DND-41 (cell line): ENCODE measurements around the gene KCNN3.
A peak's percentile ranks its signal among the peaks of the same experiment; 100 is the strongest.

Experiments used
- CTCF ChIP-seq: IDR thresholded peaks from 2 replicates; pipeline ENCODE4 v1.5.1; 2012; ENCODE audit warnings: borderline replicate concordance, low read length, moderate library complexity, mild to moderate bottlenecking; ENCODE audit not compliant: poor library complexity, severe bottlenecking; ENCODE audit errors: extremely low read depth
- EZH2 ChIP-seq: IDR thresholded peaks from 3 replicates; pipeline ENCODE4 v1.6.1; 2012; ENCODE audit warnings: borderline replicate concordance, low read depth, mild to moderate bottlenecking, moderate library complexity, low read length, inconsistent platforms; ENCODE audit not compliant: severe bottlenecking

DNA sequence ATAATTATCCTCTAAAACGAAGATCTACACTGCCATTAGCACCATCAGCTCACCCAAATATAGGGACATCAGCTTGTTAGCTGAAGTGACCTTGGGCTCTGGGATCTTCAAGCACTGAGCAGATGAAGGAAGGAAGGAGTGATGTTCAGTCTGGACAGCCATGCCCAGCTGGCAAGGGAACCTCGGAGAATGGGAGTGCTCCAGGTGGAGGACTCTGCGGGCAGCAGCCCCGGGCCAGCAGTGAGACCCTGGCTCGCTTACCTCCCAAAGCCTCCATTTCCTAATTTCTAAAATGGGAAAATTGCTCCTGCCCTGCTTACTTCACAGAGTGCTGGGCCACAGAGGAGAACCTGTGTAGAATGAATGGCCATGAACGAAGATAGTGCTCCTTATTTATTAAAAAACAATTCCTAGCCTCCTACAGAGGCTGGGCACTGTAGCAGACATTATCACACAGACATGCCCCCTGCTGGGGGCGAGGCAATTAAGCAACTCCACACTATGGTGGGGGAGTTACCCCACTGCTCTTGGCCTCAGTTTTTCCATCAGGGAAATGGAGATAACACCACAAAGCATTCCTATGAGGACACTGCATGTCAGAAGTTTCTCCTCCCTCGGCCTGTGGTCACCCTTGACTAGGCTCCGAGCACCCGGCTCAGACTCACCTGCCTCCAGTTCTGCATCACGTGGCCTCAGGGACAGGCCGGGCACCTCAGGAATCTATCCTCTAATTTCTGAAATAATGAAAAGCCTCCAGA lies 117.6 kb downstream of the KCNN3 start:
- TF ChIP-seq CTCF (peak; percentile 38), EZH2 (no peak)
